H1 (cell line): ENCODE results near the gene CADM1. TPM values are rescaled to one million over a fixed set of nuclear protein-coding genes. Genes with fewer than 3 reads are reported as not detected.

Experiments used
- CTCF ChIA-PET: fragments of 300-600 bp; sonication (Branson Sonifier 250); formaldehyde crosslinking; loops from one replicate; lab custom pipeline; 2021; ENCODE audit not compliant: partially characterized antibody; lab: Charles Lee
- POLR2A ChIA-PET: fragments of 300-600 bp; sonication (Branson Sonifier 250); formaldehyde crosslinking; loops from one replicate; lab custom pipeline; 2021; ENCODE audit warnings: inconsistent platforms; ENCODE audit not compliant: partially characterized antibody; lab: Charles Lee
- DNase-seq, 2 experiments: peaks; one replicate each; pipeline versions ENCODE4 v3.0.0 to v3.0.0-alpha.2; 2010 to 2022; ENCODE audit warnings: low spot score in 2 of 2, low read depth in 1 of 2, mixed read lengths in 1 of 2
- FAIRE-seq: peaks from 2 replicates; lab custom pipeline; 2011; peaks lifted over from hg19 to GRCh38; lab: Jason Lieb, UNC
- H2AFZ ChIP-seq: 2 replicates; pipeline ENCODE4 v1.8.1; 2012; ENCODE audit warnings: low read length, inconsistent platforms
- H2AK5ac ChIP-seq: 2 replicates; pipeline ENCODE4 v1.6.1; 2013; ENCODE audit warnings: low read depth, low read length
- H2BK120ac ChIP-seq: replicated peaks from 2 replicates; pipeline ENCODE3; 2013; ENCODE audit warnings: low read depth, low read length, inconsistent platforms
- H2BK12ac ChIP-seq: 2 replicates; pipeline ENCODE4 v1.6.1; 2013; ENCODE audit warnings: low read depth, low read length
- H2BK15ac ChIP-seq: 2 replicates; pipeline ENCODE4 v1.6.1; 2013; ENCODE audit warnings: low read length
- H2BK20ac ChIP-seq: 2 replicates; pipeline ENCODE4 v1.6.1; 2013; ENCODE audit warnings: low read length
- H2BK5ac ChIP-seq: 2 replicates; pipeline ENCODE4 v1.6.1; 2013; ENCODE audit warnings: low read depth, low read length
- H3K14ac ChIP-seq: 2 replicates; pipeline ENCODE4 v1.6.1; 2013; ENCODE audit warnings: inconsistent platforms; ENCODE audit not compliant: insufficient read length
- H3K18ac ChIP-seq: 2 replicates; pipeline ENCODE4 v1.6.1; 2013; ENCODE audit warnings: low read length; ENCODE audit errors: extremely low read depth
- H3K23ac ChIP-seq: 2 replicates; pipeline ENCODE4 v1.6.1; 2013; ENCODE audit warnings: inconsistent platforms; ENCODE audit not compliant: insufficient read length
- H3K23me2 ChIP-seq: 2 replicates; pipeline ENCODE4 v1.6.1; 2013; ENCODE audit warnings: low read depth, low read length
- H3K27ac ChIP-seq: 2 replicates; pipeline ENCODE4 v1.6.1; 2011; ENCODE audit warnings: low read depth, low read length, inconsistent platforms
- H3K27me3 ChIP-seq, 4 experiments: replicated peaks in 1 of 4; 1 replicate in 1 of 4; 2 replicates in 3 of 4; pipeline versions ENCODE4 v1.6.1 to v1.8.1; 2011 to 2013; ENCODE audit warnings: low read length in 3 of 4, mild to moderate bottlenecking in 3 of 4, inconsistent platforms in 2 of 4, mixed read lengths in 2 of 4, moderate library complexity in 1 of 4; ENCODE audit not compliant: control insufficient read depth in 3 of 4, insufficient read depth in 3 of 4; ENCODE audit errors: extremely low read depth in 1 of 4
- H3K36me3 ChIP-seq, 4 experiments: 2 replicates each; pipeline versions ENCODE4 v1.6.1 to v1.8.1; 2011 to 2013; ENCODE audit warnings: mild to moderate bottlenecking in 4 of 4, low read length in 3 of 4, moderate library complexity in 2 of 4, control low read depth in 1 of 4, inconsistent platforms in 1 of 4; ENCODE audit not compliant: insufficient read depth in 4 of 4, control insufficient read depth in 2 of 4
- H3K4ac ChIP-seq: replicated peaks from 2 replicates; pipeline ENCODE3; 2013; ENCODE audit warnings: low read length, low read depth, mixed read lengths, inconsistent platforms; ENCODE audit not compliant: insufficient read length
- H3K4me1 ChIP-seq, 4 experiments: replicated peaks in 1 of 4; 1 replicate in 1 of 4; 2 replicates in 3 of 4; pipeline versions ENCODE4 v1.6.1 to v1.8.1; 2011 to 2013; ENCODE audit warnings: low read length in 3 of 4, inconsistent platforms in 2 of 4, mixed read lengths in 1 of 4; ENCODE audit not compliant: insufficient read depth in 4 of 4, control insufficient read depth in 3 of 4
- H3K4me2 ChIP-seq, 2 experiments: 2 replicates each; pipeline versions ENCODE4 v1.6.1 to v1.8.1; 2011 to 2013; ENCODE audit warnings: low read depth in 2 of 2, low read length in 2 of 2, control low read depth in 1 of 2, inconsistent platforms in 1 of 2, mild to moderate bottlenecking in 1 of 2; ENCODE audit not compliant: insufficient read depth in 1 of 2
- H3K4me3 ChIP-seq, 4 experiments: fragments of 200-600, 300-600 bp in 1 of 4; sonication (generic), shearing (Covaris generic), sonication (Bioruptor Twin) in 1 of 4; 2 replicates each; pipeline versions ENCODE4 v1.5.1 to v1.8.1; 2011 to 2016; ENCODE audit warnings: low read length in 4 of 4, low read depth in 3 of 4, control low read depth in 2 of 4, inconsistent platforms in 2 of 4, mild to moderate bottlenecking in 2 of 4, mixed read lengths in 1 of 4, moderate library complexity in 1 of 4; ENCODE audit not compliant: insufficient read depth in 2 of 4; ENCODE audit errors: extremely low read depth in 1 of 4
- H3K56ac ChIP-seq: replicated peaks from 2 replicates; pipeline ENCODE3; 2013; ENCODE audit warnings: low read depth, mild to moderate bottlenecking, mixed read lengths, low read length, inconsistent platforms; ENCODE audit not compliant: insufficient read length
- H3K79me1 ChIP-seq: 2 replicates; pipeline ENCODE4 v1.6.1; 2013; ENCODE audit warnings: low read depth, low read length, control low read depth
- H3K79me2 ChIP-seq, 2 experiments: 2 replicates each; pipeline versions ENCODE4 v1.6.1 to v1.8.1; 2012 to 2013; ENCODE audit warnings: low read length in 2 of 2, mild to moderate bottlenecking in 2 of 2, inconsistent platforms in 1 of 2; ENCODE audit not compliant: insufficient read depth in 2 of 2, control insufficient read depth in 1 of 2
- H3K9ac ChIP-seq, 4 experiments: replicated peaks in 1 of 4; 1 replicate in 1 of 4; 2 replicates in 3 of 4; pipeline versions ENCODE4 v1.6.1 to v1.8.1; 2011 to 2013; ENCODE audit warnings: low read depth in 3 of 4, low read length in 3 of 4, control low read depth in 2 of 4, mild to moderate bottlenecking in 2 of 4, moderate library complexity in 2 of 4, inconsistent platforms in 1 of 4; ENCODE audit errors: extremely low read depth in 1 of 4
- H3K9me3 ChIP-seq, 2 experiments: 2 replicates each; pipeline versions ENCODE4 v1.6.1 to v1.8.1; 2012 to 2013; ENCODE audit warnings: mild to moderate bottlenecking in 2 of 2, moderate library complexity in 2 of 2, control low read depth in 1 of 2, inconsistent platforms in 1 of 2, low read depth in 1 of 2, low read length in 1 of 2, mixed read lengths in 1 of 2; ENCODE audit not compliant: insufficient read depth in 2 of 2
- H4K20me1 ChIP-seq, 2 experiments: replicated peaks in 1 of 2; 2 replicates each; pipeline versions ENCODE3 to v1.8.1; 2011 to 2013; ENCODE audit warnings: inconsistent platforms in 2 of 2, low read length in 2 of 2, mild to moderate bottlenecking in 1 of 2; ENCODE audit not compliant: insufficient read depth in 2 of 2, control insufficient read depth in 1 of 2
- H4K5ac ChIP-seq: 2 replicates; pipeline ENCODE4 v1.6.1; 2013; ENCODE audit warnings: low read length, low read depth, mixed read lengths, inconsistent platforms; ENCODE audit not compliant: insufficient read length
- H4K8ac ChIP-seq: 2 replicates; pipeline ENCODE4 v1.8.0; 2013; ENCODE audit warnings: mild to moderate bottlenecking, moderate library complexity, low read length, inconsistent platforms; ENCODE audit not compliant: insufficient read depth; ENCODE audit errors: extremely low read depth
- H4K91ac ChIP-seq: replicated peaks from 2 replicates; pipeline ENCODE3; 2013; ENCODE audit warnings: low read length, mixed read lengths, inconsistent platforms; ENCODE audit not compliant: insufficient read length
- CTBP2 ChIP-seq: IDR thresholded peaks from 2 replicates; pipeline ENCODE4 v1.7.0; 2011; ENCODE audit warnings: borderline replicate concordance, mild to moderate bottlenecking, moderate library complexity, mixed read lengths, low read length; ENCODE audit not compliant: insufficient read depth, insufficient read length
- POU5F1 ChIP-seq: IDR thresholded peaks from 2 replicates; pipeline ENCODE4 v1.6.1; 2011; ENCODE audit warnings: low read depth, mild to moderate bottlenecking, low read length, moderate library complexity
- RFX5 ChIP-seq: IDR thresholded peaks from 2 replicates; pipeline ENCODE4 v1.6.1; 2011; ENCODE audit warnings: low read depth, low read length, improper control_type of control experiment, borderline replicate concordance
- TAF1 ChIP-seq: IDR thresholded peaks from 2 replicates; pipeline ENCODE4 v1.6.1; 2011; ENCODE audit warnings: mild to moderate bottlenecking, low read depth, low read length
- WGBS, 2 experiments: shearing (Covaris generic) in 1 of 2; methylation state at CpG; one replicate each; pipeline versions ENCODE4 v1.1.6 to v1.1.7; 2013 to 2015; ENCODE audit warnings: low lambda C conversion rate in 2 of 2, mixed read lengths in 2 of 2, inconsistent platforms in 1 of 2, low coverage in 1 of 2, missing lambda C conversion rate in 1 of 2; ENCODE audit not compliant: insufficient replicate concordance in 2 of 2, insufficient coverage in 1 of 2, insufficient read length in 1 of 2; ENCODE audit errors: extremely low coverage in 1 of 2, missing lambda C conversion rate in 1 of 2; 5-methylcytosine and 5-hydroxymethylcytosine counted together
- polyA plus RNA-seq, 7 experiments: library from polyadenylated mRNA; depleted of rRNA in 3 of 7; stranded (reverse) in 5 of 7; unstranded in 2 of 7; fragments of >200 nt in 5 of 7; fragments of 200-250 nt in 2 of 7; gene quantifications; 1 replicate in 5 of 7; 2 replicates in 1 of 7; 4 replicates in 1 of 7; pipeline versions ENCODE4 v1.2.1 to v1.2.3, GENCODE V29; 2011 to 2013; ENCODE audit warnings: missing spikeins in 2 of 7, mixed read lengths in 2 of 7
- total RNA-seq: library from RNA; stranded (reverse); fragmentation: NEBNext Ultra II Directional; extraction: Animal tissue kit (Norgen Biotek cat#: 25700); gene quantifications from 2 replicates; pipeline ENCODE4 v1.2.1, GENCODE V29; 2021
- TF ChIP-seq, protein P1 (sequence below): IDR thresholded peaks from 2 replicates; pipeline ENCODE4 v1.6.1; 2011; ENCODE audit warnings: low read length, improper control_type of control experiment

The CADM1 gene
- total and polyA plus RNA-seq, 2 of the 8 experiments (the other 6 are each of a cell fraction or from before 2014, with no cell fraction given), result 8.3 to 25.3 TPM

DNA sequence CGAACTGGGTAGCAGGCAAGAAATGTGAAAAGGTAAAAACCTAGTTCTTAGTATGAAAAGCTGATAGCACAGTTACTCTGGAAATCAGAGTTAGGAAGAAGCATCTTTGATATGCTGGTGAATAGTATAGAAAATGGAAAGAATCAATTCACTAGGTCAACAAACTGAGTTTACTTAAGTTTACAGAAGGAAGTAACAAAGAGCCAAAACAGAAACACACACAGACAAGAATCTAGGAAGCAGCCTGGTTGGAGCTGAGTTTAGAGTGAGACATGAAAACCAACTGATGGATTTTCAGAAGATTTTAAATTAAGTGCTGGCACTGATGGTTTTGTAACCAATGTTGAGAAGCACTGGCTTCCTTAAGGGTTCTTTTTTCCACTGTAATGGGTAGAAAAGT, 296.3 kb downstream of the CADM1 start:
- H3K4me1 ChIP-seq, result peaks cover 0 to 3% (median 2%) of the 10 kb centered on the region in 4 experiments; a peak in 5 of 7 replicates
- H3K4me3 ChIP-seq, result no peak overlapping the region
- no peak overlapping the region for H2BK15ac ChIP-seq
- no peak overlapping the region for H3K18ac ChIP-seq
- no peak overlapping the region for H3K4ac ChIP-seq
- H3K79me1 ChIP-seq, result no peaks in the 10 kb centered on the region
- no peaks in the 10 kb centered on the region for H3K79me2 ChIP-seq
- no peaks in the 10 kb centered on the region for H3K23me2 ChIP-seq
- H3K36me3 ChIP-seq, result no peaks in the 10 kb centered on the region
- FAIRE-seq (no peak), DNase-seq (no peak)
- H2AFZ ChIP-seq, result no peak overlapping the region
- H3K4me2 ChIP-seq, result no peak overlapping the region
- no peaks in the 10 kb centered on the region for H3K9me3 ChIP-seq
- CTCF ChIA-PET, result interaction anchor here (0.6 to 2.3 kb wide), 5 partner anchors 8 to 450 kb away, joined by 3 to 19 read pairs (median 5); no protein-coding TSS in a partner anchor
- no peak overlapping the region for H3K56ac ChIP-seq
- POLR2A ChIA-PET, result no interaction called here
- H3K23ac ChIP-seq, result no peak overlapping the region
- 79% methylated on average over 1 of the region's 1 CpG; no CpG with 5 or more reads in 1 of the 2 experiments for WGBS, 2 experiments
- no peak overlapping the region for H2BK120ac ChIP-seq
- no peak overlapping the region for H4K91ac ChIP-seq
- no peak overlapping the region for H2BK5ac ChIP-seq
- no peak overlapping the region for H4K8ac ChIP-seq
- no peak overlapping the region for H3K9ac ChIP-seq
- H2AK5ac ChIP-seq, result no peak overlapping the region
- no peak overlapping the region for H2BK20ac ChIP-seq
- no peak overlapping the region for H2BK12ac ChIP-seq
- no peak overlapping the region for H4K5ac ChIP-seq
- H3K27me3 ChIP-seq, result no peaks in the 10 kb centered on the region
- no peak overlapping the region for H3K14ac ChIP-seq
- no peak for TF ChIP-seq CTBP2
- no peak for TF ChIP-seq POU5F1
- no peak for TF ChIP-seq RFX5
- no peak for TF ChIP-seq TAF1
- TF ChIP-seq, protein P1, sequence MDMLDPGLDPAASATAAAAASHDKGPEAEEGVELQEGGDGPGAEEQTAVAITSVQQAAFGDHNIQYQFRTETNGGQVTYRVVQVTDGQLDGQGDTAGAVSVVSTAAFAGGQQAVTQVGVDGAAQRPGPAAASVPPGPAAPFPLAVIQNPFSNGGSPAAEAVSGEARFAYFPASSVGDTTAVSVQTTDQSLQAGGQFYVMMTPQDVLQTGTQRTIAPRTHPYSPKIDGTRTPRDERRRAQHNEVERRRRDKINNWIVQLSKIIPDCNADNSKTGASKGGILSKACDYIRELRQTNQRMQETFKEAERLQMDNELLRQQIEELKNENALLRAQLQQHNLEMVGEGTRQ, result no peak
- TF ChIP-seq, all 59 proteins: peak for 0
- Histone ChIP-seq H4K20me1 (no peaks in the 10 kb centered on the region), H3K27ac (no peak overlapping the region)
